IMR-90 (cell line): ENCODE results near the gene FMO5. TPM values are rescaled to one million over a fixed set of nuclear protein-coding genes. Genes with fewer than 3 reads are reported as not detected.

Experiments used
- ATAC-seq: fragments of 200-7000 bp; cut with Tn5 transposase; 2 replicates; pipeline ENCODE4 v1.9.1; 2020; ENCODE audit warnings: low read depth, mild to moderate bottlenecking, moderate library complexity
- BruUV-seq: library from RNA; stranded (reverse); fragments of 400-500 nt; replicated peaks from 2 replicates; lab custom pipeline; 2021; lab: Mats Ljungman, UMichigan
- CTCF ChIA-PET: fragments of 300-600 bp; formaldehyde crosslinking; extraction: SDS; loops from one replicate; lab custom pipeline; 2021; ENCODE audit warnings: antibody characterized with exemption; lab: Yijun Ruan, JAX
- POLR2A ChIA-PET: fragments of 300-600 bp; sonication (Branson Sonifier 250); formaldehyde crosslinking; loops from one replicate; lab custom pipeline; 2022; ENCODE audit warnings: antibody characterized with exemption; ENCODE audit not compliant: unreplicated experiment; lab: Charles Lee
- DNase-seq: peaks from one replicate; pipeline ENCODE4 v3.0.0; 2013
- H2AFZ ChIP-seq: replicated peaks from 2 replicates; pipeline ENCODE3; 2013; ENCODE audit warnings: low read length, mild to moderate bottlenecking; ENCODE audit not compliant: poor library complexity
- H2AK5ac ChIP-seq: 2 replicates; pipeline ENCODE4 v1.6.1; 2013; ENCODE audit warnings: low read depth, low read length, inconsistent platforms
- H2AK9ac ChIP-seq: replicated peaks from 2 replicates; pipeline ENCODE3; 2013; ENCODE audit warnings: mild to moderate bottlenecking, low read depth, low read length, moderate library complexity; ENCODE audit not compliant: poor library complexity
- H2BK120ac ChIP-seq: 2 replicates; pipeline ENCODE4 v1.6.1; 2013; ENCODE audit warnings: low read depth, low read length, inconsistent platforms
- H2BK15ac ChIP-seq: 3 replicates; pipeline ENCODE4 v1.6.1; 2013; ENCODE audit warnings: low read depth, low read length, inconsistent platforms
- H2BK20ac ChIP-seq: 2 replicates; pipeline ENCODE4 v1.6.1; 2013; ENCODE audit warnings: low read depth, mild to moderate bottlenecking, inconsistent platforms, low read length, moderate library complexity
- H2BK5ac ChIP-seq: 2 replicates; pipeline ENCODE4 v1.6.1; 2013; ENCODE audit warnings: mild to moderate bottlenecking, low read depth, low read length, inconsistent platforms; ENCODE audit not compliant: poor library complexity, severe bottlenecking
- H3K14ac ChIP-seq: replicated peaks from 2 replicates; pipeline ENCODE4 v1.6.1; 2013; ENCODE audit warnings: low read depth, low read length, inconsistent platforms
- H3K18ac ChIP-seq: 2 replicates; pipeline ENCODE4 v1.6.1; 2013; ENCODE audit warnings: low read depth, low read length, control low read depth
- H3K23ac ChIP-seq: 2 replicates; pipeline ENCODE4 v1.6.1; 2013; ENCODE audit warnings: low read depth, low read length, inconsistent platforms
- H3K27ac ChIP-seq: 2 replicates; pipeline ENCODE4 v1.5.1; 2013; ENCODE audit warnings: mild to moderate bottlenecking, control low read depth, low read length; ENCODE audit not compliant: insufficient read depth
- H3K27me3 ChIP-seq: 2 replicates; pipeline ENCODE4 v1.6.1; 2013; ENCODE audit warnings: low read length; ENCODE audit not compliant: control insufficient read depth, insufficient read depth
- H3K36me3 ChIP-seq: 2 replicates; pipeline ENCODE4 v1.6.1; 2013; ENCODE audit warnings: low read length, mixed read lengths; ENCODE audit not compliant: control insufficient read depth, insufficient read depth
- H3K4ac ChIP-seq: 2 replicates; pipeline ENCODE4 v1.6.1; 2013; ENCODE audit warnings: low read depth, low read length, inconsistent platforms
- H3K4me1 ChIP-seq: 2 replicates; pipeline ENCODE4 v1.6.1; 2013; ENCODE audit warnings: low read length, mixed read lengths; ENCODE audit not compliant: control insufficient read depth, insufficient read depth
- H3K4me2 ChIP-seq: 2 replicates; pipeline ENCODE4 v1.6.1; 2013; ENCODE audit warnings: low read depth, mild to moderate bottlenecking, control low read depth, low read length, moderate library complexity
- H3K4me3 ChIP-seq: 2 replicates; pipeline ENCODE4 v1.5.1; 2013; ENCODE audit warnings: low read depth, mild to moderate bottlenecking, control low read depth, low read length, moderate library complexity; ENCODE audit not compliant: insufficient read depth
- H3K56ac ChIP-seq: 2 replicates; pipeline ENCODE4 v1.6.1; 2013; ENCODE audit warnings: low read length, inconsistent platforms; ENCODE audit not compliant: insufficient read depth; ENCODE audit errors: extremely low read depth
- H3K79me1 ChIP-seq, 2 experiments: 2 replicates each; pipeline ENCODE4 v1.6.1; 2013; ENCODE audit warnings: low read length in 2 of 2, inconsistent platforms in 1 of 2, low read depth in 1 of 2
- H3K9ac ChIP-seq: 2 replicates; pipeline ENCODE4 v1.6.1; 2013; ENCODE audit warnings: low read depth, low read length, control low read depth
- H3K9me1 ChIP-seq: 2 replicates; pipeline ENCODE4 v1.6.1; 2013; ENCODE audit warnings: low read length, inconsistent platforms; ENCODE audit not compliant: insufficient read depth
- H3K9me3 ChIP-seq: 2 replicates; pipeline ENCODE4 v1.6.1; 2013; ENCODE audit warnings: low read length; ENCODE audit not compliant: control insufficient read depth, insufficient read depth
- H4K20me1 ChIP-seq: 2 replicates; pipeline ENCODE4 v1.6.1; 2013; ENCODE audit warnings: low read length, inconsistent platforms; ENCODE audit not compliant: insufficient read depth
- H4K5ac ChIP-seq: 2 replicates; pipeline ENCODE4 v1.6.1; 2013; ENCODE audit warnings: mild to moderate bottlenecking, low read depth, low read length, control low read depth
- H4K8ac ChIP-seq, 2 experiments: 2 replicates each; pipeline ENCODE4 v1.6.1; 2013; ENCODE audit warnings: low read depth in 2 of 2, low read length in 2 of 2, control low read depth in 1 of 2, inconsistent platforms in 1 of 2
- H4K91ac ChIP-seq: 2 replicates; pipeline ENCODE4 v1.6.1; 2013; ENCODE audit warnings: low read depth, low read length, inconsistent platforms; ENCODE audit not compliant: insufficient read depth
- BHLHE40 ChIP-seq: fragments of 150-350 bp; IDR thresholded peaks from 2 replicates; pipeline ENCODE4 v1.6.1; 2016; ENCODE audit warnings: mild to moderate bottlenecking, low read depth, low read length
- CEBPB ChIP-seq: IDR thresholded peaks from 2 replicates; pipeline ENCODE4 v1.6.1; 2012; ENCODE audit warnings: low read depth, low read length, improper control_type of control experiment
- RAD21 ChIP-seq: IDR thresholded peaks from 2 replicates; pipeline ENCODE4 v1.6.1; 2012; ENCODE audit warnings: low read length, improper control_type of control experiment
- RCOR1 ChIP-seq: IDR thresholded peaks from 2 replicates; pipeline ENCODE4 v1.6.1; 2012; ENCODE audit warnings: mild to moderate bottlenecking, low read length, improper control_type of control experiment; ENCODE audit not compliant: insufficient replicate concordance
- RFX5 ChIP-seq: IDR thresholded peaks from 2 replicates; pipeline ENCODE4 v1.8.0; 2012; ENCODE audit warnings: low read depth, mild to moderate bottlenecking, low read length, moderate library complexity
- SMC3 ChIP-seq: fragments of 150-350 bp; IDR thresholded peaks from 2 replicates; pipeline ENCODE4 v1.6.1; 2016; ENCODE audit warnings: low read depth, mild to moderate bottlenecking, antibody characterized with exemption, low read length, moderate library complexity
- dilution Hi-C: fragments of 300-500 bp; cut with HindIII; formaldehyde crosslinking; loops from one replicate; pipeline ENCODE4 v1.14.3; 2018; ENCODE audit warnings: low sequenced_read_pairs; ENCODE audit not compliant: unreplicated experiment
- in situ Hi-C: fragments of 300-500 bp; cut with MboI; formaldehyde crosslinking; loops from 3 replicates; pipeline ENCODE4 v1.14.3; 2019; ENCODE audit warnings: low sequenced_read_pairs, inconsistent platforms, mixed read lengths
- intact Hi-C: fragments of 100-400 bp; cut with micrococcal nuclease; formaldehyde crosslinking; loops from 2 replicates; pipeline ENCODE4 v1.10.0; 2022
- polyA plus RNA-seq, 3 experiments: library from polyadenylated mRNA; depleted of rRNA; stranded (reverse); fragments of >200 nt; gene quantifications; 2 replicates each; pipeline ENCODE4 v1.2.3, GENCODE V29; 2012; ENCODE audit warnings: low replicate concordance in 1 of 3
- total RNA-seq: library from RNA; depleted of rRNA; stranded (reverse); fragments of >200 nt; gene quantifications from 2 replicates; pipeline ENCODE4 v1.2.3, GENCODE V29; 2012
- TF ChIP-seq, protein P1 (sequence below): conservative IDR thresholded peaks from 2 replicates; pipeline ENCODE4 v1.5.1; 2012; ENCODE audit warnings: mild to moderate bottlenecking, low read depth, low read length, improper control_type of control experiment
- TF ChIP-seq, protein P2 (sequence below): fragments of 150-350 bp; IDR thresholded peaks from 2 replicates; pipeline ENCODE4 v1.6.1; 2017; ENCODE audit warnings: mild to moderate bottlenecking, antibody characterized with exemption, low read length, low read depth

The FMO5 gene
- total and polyA plus RNA-seq, 2 of the 4 experiments (the other 2 are of a cell fraction), result 0.36 to 0.51 TPM

DNA sequence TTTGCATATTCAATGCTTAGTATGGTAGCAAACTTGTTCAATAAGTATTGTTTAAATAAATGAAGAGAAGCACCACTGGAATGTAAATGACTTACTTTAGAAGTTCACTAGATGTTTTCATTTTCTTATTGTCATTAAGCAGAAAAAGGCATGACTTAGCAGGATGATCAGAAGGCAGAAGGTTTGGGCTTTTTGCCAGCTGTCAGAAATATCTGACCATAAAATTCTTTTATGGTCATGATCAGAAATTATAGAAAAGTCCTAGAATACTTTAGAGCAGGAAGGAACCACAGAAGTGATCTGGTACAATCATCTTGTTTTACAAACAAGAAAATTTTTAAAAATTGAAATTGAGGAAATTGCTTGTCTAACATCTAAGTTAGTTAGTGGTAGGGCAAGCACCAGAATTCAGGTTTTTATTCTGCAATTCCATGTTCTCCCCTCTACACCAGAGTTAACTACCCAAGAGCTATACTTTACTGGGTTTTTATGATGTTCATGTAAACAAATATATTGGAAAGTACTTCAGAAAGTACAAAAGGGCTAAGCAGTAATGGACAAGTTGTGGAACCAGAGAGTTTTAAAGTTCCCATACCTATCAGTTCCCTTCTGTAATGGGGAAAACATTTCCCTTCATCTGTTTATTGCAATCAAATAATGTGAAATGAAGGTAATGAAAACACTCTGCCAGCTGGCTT, 10.1 kb downstream of the FMO5 start:
- H3K4me3 ChIP-seq, result no peak overlapping the region
- no peak overlapping the region for H2AK5ac ChIP-seq
- no peak overlapping the region for H2BK15ac ChIP-seq
- H4K91ac ChIP-seq, result no peak overlapping the region
- H3K23ac ChIP-seq, result no peak overlapping the region
- no peak overlapping the region for H2BK20ac ChIP-seq
- H4K5ac ChIP-seq, result no peak overlapping the region
- no peak overlapping the region for H3K27ac ChIP-seq
- no peaks in the 10 kb centered on the region; the same call in 1 of the 2 replicates for H3K9me1 ChIP-seq
- H3K14ac ChIP-seq, result no peak overlapping the region
- BruUV-seq, result no TSS peak
- H4K8ac ChIP-seq, result no peak overlapping the region
- H2AFZ ChIP-seq, result no peak overlapping the region
- TF ChIP-seq RCOR1 (no peak), BHLHE40 (no peak), RFX5 (no peak), CEBPB (no peak), RAD21 (no peak), SMC3 (no peak)
- TF ChIP-seq, protein P1, sequence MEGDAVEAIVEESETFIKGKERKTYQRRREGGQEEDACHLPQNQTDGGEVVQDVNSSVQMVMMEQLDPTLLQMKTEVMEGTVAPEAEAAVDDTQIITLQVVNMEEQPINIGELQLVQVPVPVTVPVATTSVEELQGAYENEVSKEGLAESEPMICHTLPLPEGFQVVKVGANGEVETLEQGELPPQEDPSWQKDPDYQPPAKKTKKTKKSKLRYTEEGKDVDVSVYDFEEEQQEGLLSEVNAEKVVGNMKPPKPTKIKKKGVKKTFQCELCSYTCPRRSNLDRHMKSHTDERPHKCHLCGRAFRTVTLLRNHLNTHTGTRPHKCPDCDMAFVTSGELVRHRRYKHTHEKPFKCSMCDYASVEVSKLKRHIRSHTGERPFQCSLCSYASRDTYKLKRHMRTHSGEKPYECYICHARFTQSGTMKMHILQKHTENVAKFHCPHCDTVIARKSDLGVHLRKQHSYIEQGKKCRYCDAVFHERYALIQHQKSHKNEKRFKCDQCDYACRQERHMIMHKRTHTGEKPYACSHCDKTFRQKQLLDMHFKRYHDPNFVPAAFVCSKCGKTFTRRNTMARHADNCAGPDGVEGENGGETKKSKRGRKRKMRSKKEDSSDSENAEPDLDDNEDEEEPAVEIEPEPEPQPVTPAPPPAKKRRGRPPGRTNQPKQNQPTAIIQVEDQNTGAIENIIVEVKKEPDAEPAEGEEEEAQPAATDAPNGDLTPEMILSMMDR, result no peak
- TF ChIP-seq, protein P2, sequence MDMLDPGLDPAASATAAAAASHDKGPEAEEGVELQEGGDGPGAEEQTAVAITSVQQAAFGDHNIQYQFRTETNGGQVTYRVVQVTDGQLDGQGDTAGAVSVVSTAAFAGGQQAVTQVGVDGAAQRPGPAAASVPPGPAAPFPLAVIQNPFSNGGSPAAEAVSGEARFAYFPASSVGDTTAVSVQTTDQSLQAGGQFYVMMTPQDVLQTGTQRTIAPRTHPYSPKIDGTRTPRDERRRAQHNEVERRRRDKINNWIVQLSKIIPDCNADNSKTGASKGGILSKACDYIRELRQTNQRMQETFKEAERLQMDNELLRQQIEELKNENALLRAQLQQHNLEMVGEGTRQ, result no peak
- ATAC-seq, result no peak; the same call in 1 of the 2 replicates
- no peak overlapping the region for H2AK9ac ChIP-seq
- no peaks in the 10 kb centered on the region for H3K79me1 ChIP-seq
- H3K36me3 ChIP-seq, result no peaks in the 10 kb centered on the region
- in situ Hi-C loops (no loop called here), intact Hi-C loops (no loop called here), dilution Hi-C loops (no loop called here)
- no peaks in the 10 kb centered on the region for H3K27me3 ChIP-seq
- H4K20me1 ChIP-seq, result no peaks in the 10 kb centered on the region
- DNase-seq, result no peak
- no peak overlapping the region for H3K18ac ChIP-seq
- CTCF ChIA-PET, result no interaction called here
- no peak overlapping the region for H2BK5ac ChIP-seq
- H3K4me2 ChIP-seq, result no peak overlapping the region
- POLR2A ChIA-PET, result no interaction called here
- H3K56ac ChIP-seq, result no peak overlapping the region
- no peaks in the 10 kb centered on the region for H3K9me3 ChIP-seq
- no peak overlapping the region for H3K4ac ChIP-seq
- H2BK120ac ChIP-seq, result no peak overlapping the region
- H3K4me1 ChIP-seq, result no peaks in the 10 kb centered on the region
- H3K9ac ChIP-seq, result no peak overlapping the region
